GM11168 (cell line): ENCODE data around the gene TPK1.
"Not testable (repeated sequence)": the region's sequence is repeated elsewhere in the genome, so short reads cannot be mapped to it uniquely, and the experiment has no call there.

ENCODE experiments used
- in situ Hi-C: fragments of 300-500 bp; cut with MboI; formaldehyde crosslinking; loops from one replicate; pipeline ENCODE4 v1.12.0; 2022; ENCODE audit warnings: low sequenced_read_pairs; ENCODE audit not compliant: unreplicated experiment

The TPK1 gene

DNA sequence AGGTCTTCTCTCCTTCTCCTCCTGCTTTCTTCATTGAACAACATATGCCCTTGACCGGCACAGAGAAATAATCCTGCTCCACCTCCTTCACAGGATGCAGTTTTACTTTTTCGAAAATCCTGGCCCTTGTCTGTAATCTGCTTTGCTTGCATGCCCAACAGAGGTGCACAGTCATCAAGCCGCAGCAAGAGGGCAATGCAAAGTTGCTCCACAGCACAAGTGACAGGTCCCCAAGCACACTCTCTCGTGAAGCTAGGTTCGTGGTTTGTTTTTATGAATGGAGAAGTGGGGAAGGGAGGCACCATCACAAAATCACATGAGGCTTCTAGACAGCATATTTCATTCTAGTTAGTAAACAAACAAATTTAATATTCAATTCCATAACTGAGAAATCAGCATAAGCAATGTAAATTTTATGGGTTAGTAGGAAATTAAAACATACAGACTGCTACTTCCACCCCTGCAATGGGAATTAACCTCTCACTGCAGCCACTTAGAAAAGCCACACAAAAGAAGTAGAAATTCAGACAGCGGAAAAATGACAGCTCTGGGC, 178.8 kb downstream of the TPK1 start:
- in situ Hi-C loops, result no loop called here

DNA sequence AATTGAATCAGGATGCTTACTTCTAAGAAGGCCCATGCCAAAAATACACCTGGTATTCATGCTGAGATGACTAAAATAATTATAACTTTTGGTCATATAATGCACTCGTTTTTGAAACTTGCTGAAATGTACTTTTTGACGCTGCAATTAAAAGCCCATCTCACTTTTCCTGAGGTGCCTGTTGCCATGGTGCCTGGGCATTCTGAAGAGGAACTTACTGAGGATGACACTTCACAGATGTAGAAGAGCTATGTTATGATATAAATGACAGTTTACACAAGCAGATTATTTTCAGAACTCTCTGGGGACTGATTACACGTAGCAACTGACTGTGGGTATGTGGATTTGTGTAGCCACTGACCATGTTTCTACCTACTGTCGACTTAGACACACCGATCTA, 182.4 kb downstream of the TPK1 start:
- in situ Hi-C loops, result no loop called here

DNA sequence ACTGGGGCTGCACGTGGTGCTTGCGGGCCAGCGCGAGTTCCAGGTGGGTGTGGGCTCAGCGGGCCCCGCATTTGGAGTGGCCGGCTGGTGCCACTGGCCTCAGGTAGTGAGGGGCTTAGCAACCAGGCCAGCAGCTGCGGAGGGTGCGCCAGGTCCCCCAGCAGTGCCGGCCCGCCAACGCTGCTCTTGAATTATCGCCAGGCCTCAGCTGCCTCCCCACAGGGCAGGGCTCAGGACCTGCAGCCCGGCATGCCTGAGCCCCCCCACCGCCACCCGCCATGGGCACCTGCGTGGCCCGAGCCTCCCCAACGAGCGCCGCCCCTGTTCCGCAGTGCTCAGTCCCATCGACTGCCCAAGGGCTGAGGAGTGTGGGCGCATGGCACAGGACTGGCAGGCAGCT, 185.4 kb downstream of the TPK1 start:
- in situ Hi-C loops, result no loop called here

DNA sequence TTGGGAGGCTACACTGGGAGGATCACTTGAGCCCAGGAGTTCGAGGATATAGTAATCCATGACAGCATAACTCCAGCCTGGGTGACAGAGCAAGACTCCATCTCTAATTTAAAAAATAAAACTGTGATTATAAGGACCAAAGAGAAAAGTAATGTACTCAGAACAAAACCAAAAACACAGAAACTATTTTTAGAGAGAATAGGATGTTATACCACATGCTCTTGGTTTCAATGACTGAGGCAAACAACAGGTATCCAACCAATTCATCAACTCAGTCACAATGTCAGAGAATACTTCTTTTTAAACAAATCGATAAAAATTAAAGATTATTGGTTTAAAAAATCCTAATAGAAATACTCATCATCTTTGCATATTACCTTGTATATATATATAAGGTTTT, 186.7 kb downstream of the TPK1 start:
- in situ Hi-C loops, result no loop called here

DNA sequence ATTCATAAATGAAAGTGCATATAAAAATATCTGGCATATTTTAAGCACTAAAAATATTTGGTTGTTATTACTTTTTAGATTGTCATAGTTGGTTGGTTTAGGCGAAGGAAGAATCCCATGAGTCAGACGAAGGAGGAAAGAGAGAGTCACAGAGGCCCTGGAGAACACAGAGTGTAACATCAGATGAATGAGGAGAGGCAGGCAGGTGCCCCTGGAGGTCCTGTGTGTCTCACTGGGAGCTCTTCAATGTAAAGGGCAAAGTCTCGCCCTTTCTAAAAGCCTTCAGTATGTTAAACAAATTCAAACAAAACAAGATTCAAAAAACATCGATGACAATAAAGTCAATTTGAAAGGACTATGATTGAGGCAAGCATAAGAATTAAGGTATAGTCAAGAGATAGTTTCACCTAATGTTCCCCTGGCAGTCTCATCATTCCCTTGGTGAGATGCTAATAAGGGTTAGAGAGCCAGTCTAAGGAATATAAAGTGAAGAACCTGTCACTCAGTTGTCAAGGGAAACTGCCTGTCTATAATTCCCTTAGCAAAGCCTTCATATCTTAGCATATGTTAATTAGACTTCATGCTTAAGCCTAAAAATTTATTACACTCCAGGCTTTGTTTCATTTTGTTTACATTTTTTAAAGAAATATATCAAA, 194.3 kb downstream of the TPK1 start:
- in situ Hi-C loops, result no loop called here

DNA sequence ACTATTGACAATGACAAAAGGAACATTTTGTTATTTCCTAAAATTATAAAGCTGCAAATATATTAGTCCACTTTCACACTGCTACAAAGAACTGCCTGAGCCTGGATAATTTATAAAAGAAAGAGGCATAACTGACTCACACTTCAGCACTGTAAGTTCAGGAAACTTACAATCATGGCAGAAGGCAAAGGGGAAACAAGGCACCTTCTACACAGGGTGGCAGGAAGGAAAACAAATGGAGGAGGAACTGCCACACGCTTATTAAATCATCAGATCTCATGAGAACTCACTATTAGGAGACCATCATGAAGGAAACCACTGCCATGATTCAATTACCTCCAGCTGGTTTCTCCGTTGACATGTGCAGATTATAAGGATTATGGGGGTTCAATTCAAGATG, 203.1 kb downstream of the TPK1 start:
- in situ Hi-C loops, result no loop called here

DNA sequence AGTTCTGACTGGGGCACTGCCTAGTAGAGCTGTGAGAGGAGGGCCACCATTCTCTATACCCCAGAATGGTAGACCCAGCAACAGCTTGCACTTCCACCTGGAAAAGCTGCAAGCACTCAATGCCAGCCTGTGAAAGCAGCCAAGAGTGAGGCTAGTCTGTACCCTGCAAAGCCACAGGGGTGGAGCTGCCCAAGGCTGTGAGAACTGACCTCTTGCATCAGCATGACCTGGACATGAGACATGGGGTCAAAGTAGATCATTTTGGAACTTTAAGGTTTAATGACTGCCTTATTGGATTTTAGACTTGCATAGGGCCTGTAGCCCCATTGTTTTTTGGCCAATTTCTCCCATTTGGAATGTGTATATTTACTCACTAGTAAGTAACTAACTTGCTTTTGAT, 206.3 kb downstream of the TPK1 start:
- in situ Hi-C loops, result no loop called here

DNA sequence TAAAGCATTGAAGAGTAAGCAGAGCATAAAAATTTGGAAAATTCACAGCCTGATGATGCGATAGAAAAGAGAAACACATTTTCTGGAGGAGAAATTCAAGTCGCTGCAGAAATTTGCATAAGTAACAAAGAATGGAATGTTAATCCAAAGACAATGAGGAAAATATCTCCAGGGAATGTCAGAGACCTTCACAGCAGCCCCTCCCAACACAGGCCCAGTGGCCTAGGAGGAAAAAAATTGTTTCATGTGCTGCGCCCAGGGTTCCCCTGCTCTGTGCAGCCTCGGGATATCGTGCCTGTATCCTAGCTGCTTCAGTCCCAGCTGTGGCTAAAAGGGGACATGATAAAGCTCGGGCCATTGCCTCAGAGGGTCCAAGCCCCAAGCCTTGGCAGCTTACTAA, 206.8 kb downstream of the TPK1 start:
- in situ Hi-C loops, result no loop called here

DNA sequence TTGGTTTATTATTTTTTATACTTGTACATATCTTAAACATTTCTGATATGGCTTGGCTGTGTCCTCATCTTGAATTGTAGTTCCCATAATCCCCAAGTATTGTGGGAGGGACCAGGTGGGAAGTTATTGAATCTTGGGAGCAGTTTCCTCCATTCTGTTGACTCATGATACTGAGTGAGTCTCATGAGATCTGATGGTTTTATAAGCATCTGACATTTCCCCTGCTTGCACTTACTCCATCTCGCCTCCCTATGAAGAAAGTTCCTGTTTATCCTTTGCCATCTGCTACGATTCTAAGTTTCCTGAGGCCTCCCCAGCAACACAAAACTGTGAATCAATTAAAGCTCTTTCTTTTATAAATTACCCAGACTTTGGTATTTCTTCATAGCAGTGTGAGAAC, 207.7 kb downstream of the TPK1 start:
- in situ Hi-C loops, result no loop called here

DNA sequence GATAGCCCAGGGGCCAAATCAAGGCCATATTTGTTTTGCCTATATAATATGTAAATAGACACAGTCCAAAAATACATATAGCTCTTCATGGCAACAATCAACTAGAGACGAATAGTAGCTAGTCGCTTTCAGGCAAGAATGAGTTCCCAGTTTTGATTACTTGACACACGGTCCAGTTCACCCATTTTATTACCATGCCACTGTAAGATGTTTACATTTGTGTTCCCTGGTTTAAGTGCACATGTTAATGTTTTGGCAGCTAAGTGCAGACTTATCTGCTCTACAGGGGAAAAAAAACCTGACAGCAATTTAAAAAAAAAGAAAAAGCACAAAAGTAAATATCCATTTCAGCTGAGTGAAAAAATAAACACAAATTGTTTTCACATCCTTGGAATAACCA, 213.1 kb downstream of the TPK1 start:
- in situ Hi-C loops, result no loop called here

DNA sequence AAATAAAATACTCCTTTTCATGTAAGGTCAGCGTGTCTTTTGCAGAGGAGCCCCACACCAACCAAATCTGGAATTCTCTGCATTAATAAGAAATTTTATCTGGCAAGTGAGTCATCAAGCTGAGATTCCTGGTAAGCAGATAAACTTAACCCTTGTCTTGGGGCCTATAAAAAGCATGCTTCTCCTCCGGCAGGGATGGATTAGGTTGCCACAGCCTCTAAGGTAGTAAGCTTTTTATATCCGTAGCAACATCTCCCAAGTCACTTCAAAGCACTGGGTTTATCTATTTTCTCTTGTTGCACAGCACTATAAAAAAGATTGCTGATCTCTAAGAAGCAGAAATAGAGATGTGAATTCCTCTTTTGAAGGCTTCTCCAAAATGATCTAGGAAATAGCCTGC, 229.6 kb downstream of the TPK1 start:
- in situ Hi-C loops, result no loop called here

DNA sequence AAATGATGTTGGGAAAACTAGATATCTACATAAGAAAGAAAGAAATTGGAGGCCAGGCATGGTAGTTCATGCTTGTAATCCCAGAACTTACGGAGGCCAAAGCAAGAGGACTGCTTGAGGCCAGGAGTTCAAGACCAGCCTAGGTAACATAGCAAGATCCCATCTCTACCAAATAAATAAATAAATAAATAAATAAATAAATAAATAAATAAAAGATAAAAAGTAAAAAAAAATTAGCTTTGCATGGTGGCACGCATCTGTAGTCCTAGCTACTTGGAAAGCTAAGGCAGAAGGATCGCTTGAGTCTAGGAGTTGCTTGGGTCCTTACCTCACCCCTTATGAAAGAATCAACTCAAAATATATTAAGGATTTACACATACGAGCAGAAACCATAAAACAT, 238.9 kb downstream of the TPK1 start:
- in situ Hi-C loops, result no loop called here

DNA sequence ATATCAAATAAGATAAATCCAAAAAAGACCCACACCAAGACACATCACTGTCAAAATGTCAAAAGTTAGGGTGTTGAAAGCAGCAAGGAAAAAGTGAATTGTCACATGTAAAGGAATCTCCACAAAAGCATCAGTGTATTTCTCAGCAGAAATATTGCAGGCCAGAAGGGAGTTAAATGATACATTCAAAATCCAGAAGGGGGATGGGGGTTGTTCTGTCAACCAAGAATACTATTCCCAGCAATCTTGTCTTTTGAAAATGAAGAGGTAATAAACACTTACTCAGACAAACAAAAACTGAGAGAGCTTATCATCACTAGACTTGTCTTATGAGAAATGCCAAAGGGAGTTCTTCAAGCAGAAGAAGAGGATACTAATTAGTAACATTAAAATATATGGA, 241.3 kb downstream of the TPK1 start:
- in situ Hi-C loops, result no loop called here

DNA sequence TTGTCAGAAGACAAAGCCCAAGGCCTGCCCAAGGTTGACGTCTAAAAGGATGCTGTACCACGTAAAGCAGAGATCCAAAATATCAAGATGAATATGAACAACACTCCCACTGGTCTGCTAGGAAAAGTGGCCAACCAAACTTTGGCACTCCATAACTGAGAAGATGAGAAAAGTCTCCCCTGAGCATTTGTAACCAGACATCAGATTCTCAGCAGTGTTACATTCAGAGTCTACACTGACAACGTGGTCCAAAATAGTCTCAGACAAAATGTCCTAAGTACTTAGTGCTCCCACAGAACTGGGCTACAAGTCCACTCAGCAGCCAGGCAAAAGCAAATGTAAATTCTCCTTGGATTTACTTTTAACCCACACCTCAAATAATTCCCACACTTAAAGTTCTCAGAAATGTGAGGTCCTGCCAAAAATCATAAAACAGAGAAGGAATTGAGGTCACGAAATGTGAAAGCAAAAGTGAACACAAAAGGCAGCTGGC, 247.2 kb downstream of the TPK1 start:
- in situ Hi-C loops, result no loop called here

DNA sequence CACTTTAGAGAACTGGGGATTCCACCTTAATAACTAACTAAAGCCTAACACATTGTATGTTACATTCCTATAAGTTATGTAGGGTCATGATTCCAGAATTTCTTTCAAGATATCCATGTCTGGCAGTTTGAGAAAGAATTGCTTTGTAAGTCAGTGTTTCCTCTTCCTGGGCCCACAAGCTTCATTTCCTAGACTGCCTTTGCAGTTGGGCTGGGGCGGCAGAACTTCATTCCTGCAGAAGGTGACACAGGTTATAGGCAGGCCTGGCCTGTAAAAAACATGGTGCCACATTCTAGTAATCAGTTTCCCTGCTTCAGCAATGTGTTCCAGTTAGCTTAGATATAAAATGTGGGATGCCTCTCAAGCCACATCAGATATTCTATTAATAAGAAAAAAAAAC, 248.2 kb downstream of the TPK1 start:
- in situ Hi-C loops, result no loop called here

DNA sequence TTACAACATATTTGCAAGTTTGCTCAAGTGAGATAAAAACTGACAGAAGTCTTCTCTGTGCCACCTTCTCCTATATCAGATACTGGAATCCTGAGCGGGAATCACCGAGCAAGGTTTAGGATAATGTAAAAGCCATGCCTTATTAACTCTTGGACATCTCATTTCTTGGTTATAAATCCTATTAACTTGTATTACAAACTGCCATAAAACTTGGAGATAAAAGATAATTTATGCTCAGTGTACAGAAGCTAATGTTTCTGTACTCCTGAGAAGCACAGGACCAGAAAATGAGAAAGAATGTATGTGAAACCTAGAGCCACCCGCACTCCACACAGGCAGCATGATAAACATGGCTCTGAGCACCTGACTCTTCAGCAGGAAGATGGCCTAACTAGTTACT, 251.1 kb downstream of the TPK1 start:
- in situ Hi-C loops, result no loop called here

DNA sequence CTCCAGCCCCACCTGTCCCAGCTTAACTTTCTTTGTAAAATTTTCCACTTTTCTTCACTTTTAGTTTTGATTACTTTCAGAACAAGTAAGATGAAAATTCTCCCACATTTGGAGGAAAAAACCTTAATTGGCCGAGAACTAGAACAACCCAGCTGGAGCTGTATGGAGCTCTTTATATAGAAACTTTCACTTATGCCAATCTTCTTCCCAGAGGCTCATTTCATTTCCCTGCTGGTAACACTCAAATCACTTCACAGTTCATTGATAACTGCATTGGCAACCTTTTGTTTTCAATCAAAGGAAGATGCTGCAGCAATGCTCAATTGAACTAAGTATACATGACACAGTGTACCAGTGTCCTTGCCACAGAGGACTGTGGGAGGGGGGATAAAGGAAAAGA, 256.2 kb downstream of the TPK1 start:
- in situ Hi-C loops, result no loop called here

DNA sequence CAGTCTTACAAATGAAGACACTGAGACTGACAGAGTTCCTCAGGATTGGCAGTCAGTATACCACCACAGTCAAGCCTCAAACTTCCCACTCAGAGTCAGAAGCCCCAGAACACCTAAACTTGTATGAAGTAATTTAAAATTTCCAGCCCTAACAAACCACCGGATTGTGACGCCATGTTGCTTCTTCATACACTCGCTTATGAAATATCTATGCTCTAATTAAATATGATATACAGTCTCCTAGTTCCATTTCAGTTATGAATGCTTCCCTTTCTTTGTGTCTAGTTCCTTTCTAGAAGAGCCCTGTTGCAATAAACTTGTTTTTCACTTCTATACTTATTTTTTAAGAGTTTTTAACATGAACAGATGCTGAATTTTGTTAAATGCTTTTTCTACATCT, 260.4 kb downstream of the TPK1 start:
- in situ Hi-C loops, result no loop called here

DNA sequence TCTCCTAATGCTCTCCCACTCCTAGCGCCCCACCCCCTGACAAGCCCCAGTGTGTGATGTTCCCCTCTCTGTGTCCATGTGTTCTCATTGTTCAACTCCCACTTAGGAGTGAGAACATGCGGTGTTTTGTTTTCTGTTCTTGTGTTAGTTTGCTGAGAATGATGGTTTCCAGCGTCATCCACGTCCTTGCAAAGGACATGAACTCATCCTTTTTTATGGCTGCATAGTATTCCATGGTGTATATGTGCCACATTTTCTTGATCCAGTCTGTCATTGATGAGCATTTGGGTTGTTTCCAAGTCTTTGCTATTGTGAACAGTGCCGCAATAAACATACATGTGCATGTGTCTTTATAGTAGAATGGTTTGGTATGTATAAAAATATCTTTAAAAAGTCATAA, 261.1 kb downstream of the TPK1 start:
- in situ Hi-C loops, result not testable (repeated sequence)

DNA sequence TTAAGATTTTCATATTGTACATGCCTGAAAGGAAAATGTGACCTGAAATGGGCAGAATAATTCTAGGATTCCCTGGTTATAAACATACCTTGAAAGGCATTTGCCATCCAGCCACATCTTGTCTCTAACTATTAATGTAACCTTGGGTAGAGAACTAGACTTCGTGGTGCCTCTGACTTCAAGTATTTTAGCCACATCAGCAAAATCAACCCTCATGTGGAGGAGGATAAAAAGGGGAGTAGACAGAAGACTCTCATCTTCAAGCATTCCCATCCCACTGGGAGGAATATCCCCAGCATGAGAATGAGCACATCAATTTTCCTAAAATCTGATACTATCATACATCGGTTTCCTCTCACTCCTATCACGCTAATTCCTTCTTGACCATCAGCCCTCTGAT, 267.6 kb downstream of the TPK1 start:
- in situ Hi-C loops, result no loop called here

DNA sequence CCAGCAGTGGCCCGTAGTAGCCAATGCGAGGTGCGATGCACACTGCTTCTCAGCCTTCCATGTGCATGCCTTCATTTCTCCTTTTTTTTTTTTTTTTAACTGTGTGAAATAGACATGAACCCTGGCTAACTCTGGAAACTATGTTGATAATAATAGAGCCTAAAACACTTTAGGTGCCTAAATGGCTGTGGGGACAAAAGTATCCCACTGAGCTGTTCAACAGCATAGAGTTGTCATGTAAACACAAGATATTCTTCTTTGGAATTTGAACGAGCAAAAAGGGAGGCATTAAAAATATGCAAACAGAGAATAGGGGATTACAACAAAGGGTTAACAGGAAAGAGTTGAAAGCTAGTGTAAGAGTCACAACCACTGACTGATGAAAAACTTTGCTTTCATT, 270.3 kb downstream of the TPK1 start:
- in situ Hi-C loops, result no loop called here

DNA sequence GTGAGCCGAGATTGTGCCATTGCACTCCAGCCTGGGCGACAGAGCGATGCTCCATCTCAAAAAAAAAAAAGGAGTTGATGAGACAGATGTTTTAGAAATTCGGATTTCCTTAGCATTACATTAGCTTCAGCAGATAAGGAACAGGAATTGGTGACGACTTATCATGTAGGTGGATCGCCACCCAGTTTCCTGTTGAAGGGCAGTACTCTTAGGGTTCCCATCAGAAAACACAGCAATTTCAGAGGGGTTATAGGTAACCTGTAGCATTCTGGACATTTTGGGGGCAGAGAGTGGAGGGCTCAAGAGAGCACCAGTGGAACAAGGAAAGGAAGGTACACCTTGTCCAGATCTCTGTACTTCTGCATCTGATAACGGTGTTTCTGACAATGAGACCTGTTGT, 286.0 kb downstream of the TPK1 start:
- in situ Hi-C loops, result no loop called here
